H1 (cell line): ENCODE data around the gene MAP2K7. TPM values are rescaled to one million over a fixed set of nuclear protein-coding genes. Genes with fewer than 3 reads are reported as not detected.

Experiments used
- CTCF ChIA-PET: fragments of 300-600 bp; sonication (Branson Sonifier 250); formaldehyde crosslinking; loops from one replicate; lab custom pipeline; 2021; ENCODE audit not compliant: partially characterized antibody; lab: Charles Lee
- POLR2A ChIA-PET: fragments of 300-600 bp; sonication (Branson Sonifier 250); formaldehyde crosslinking; loops from one replicate; lab custom pipeline; 2021; ENCODE audit warnings: inconsistent platforms; ENCODE audit not compliant: partially characterized antibody; lab: Charles Lee
- DNase-seq, 2 experiments: peaks; one replicate each; pipeline versions ENCODE4 v3.0.0 to v3.0.0-alpha.2; 2010 to 2022; ENCODE audit warnings: low spot score in 2 of 2, low read depth in 1 of 2, mixed read lengths in 1 of 2
- FAIRE-seq: peaks from 2 replicates; lab custom pipeline; 2011; peaks lifted over from hg19 to GRCh38; lab: Jason Lieb, UNC
- H2AFZ ChIP-seq: 2 replicates; pipeline ENCODE4 v1.8.1; 2012; ENCODE audit warnings: low read length, inconsistent platforms
- H2AK5ac ChIP-seq: 2 replicates; pipeline ENCODE4 v1.6.1; 2013; ENCODE audit warnings: low read depth, low read length
- H2BK120ac ChIP-seq: replicated peaks from 2 replicates; pipeline ENCODE3; 2013; ENCODE audit warnings: low read depth, low read length, inconsistent platforms
- H2BK12ac ChIP-seq: 2 replicates; pipeline ENCODE4 v1.6.1; 2013; ENCODE audit warnings: low read depth, low read length
- H2BK15ac ChIP-seq: 2 replicates; pipeline ENCODE4 v1.6.1; 2013; ENCODE audit warnings: low read length
- H2BK20ac ChIP-seq: 2 replicates; pipeline ENCODE4 v1.6.1; 2013; ENCODE audit warnings: low read length
- H2BK5ac ChIP-seq: 2 replicates; pipeline ENCODE4 v1.6.1; 2013; ENCODE audit warnings: low read depth, low read length
- H3K14ac ChIP-seq: 2 replicates; pipeline ENCODE4 v1.6.1; 2013; ENCODE audit warnings: inconsistent platforms; ENCODE audit not compliant: insufficient read length
- H3K18ac ChIP-seq: 2 replicates; pipeline ENCODE4 v1.6.1; 2013; ENCODE audit warnings: low read length; ENCODE audit errors: extremely low read depth
- H3K23ac ChIP-seq: 2 replicates; pipeline ENCODE4 v1.6.1; 2013; ENCODE audit warnings: inconsistent platforms; ENCODE audit not compliant: insufficient read length
- H3K23me2 ChIP-seq: 2 replicates; pipeline ENCODE4 v1.6.1; 2013; ENCODE audit warnings: low read depth, low read length
- H3K27ac ChIP-seq: 2 replicates; pipeline ENCODE4 v1.6.1; 2011; ENCODE audit warnings: low read depth, low read length, inconsistent platforms
- H3K27me3 ChIP-seq, 4 experiments: replicated peaks in 1 of 4; 1 replicate in 1 of 4; 2 replicates in 3 of 4; pipeline versions ENCODE4 v1.6.1 to v1.8.1; 2011 to 2013; ENCODE audit warnings: low read length in 3 of 4, mild to moderate bottlenecking in 3 of 4, inconsistent platforms in 2 of 4, mixed read lengths in 2 of 4, moderate library complexity in 1 of 4; ENCODE audit not compliant: control insufficient read depth in 3 of 4, insufficient read depth in 3 of 4; ENCODE audit errors: extremely low read depth in 1 of 4
- H3K36me3 ChIP-seq, 4 experiments: 2 replicates each; pipeline versions ENCODE4 v1.6.1 to v1.8.1; 2011 to 2013; ENCODE audit warnings: mild to moderate bottlenecking in 4 of 4, low read length in 3 of 4, moderate library complexity in 2 of 4, control low read depth in 1 of 4, inconsistent platforms in 1 of 4; ENCODE audit not compliant: insufficient read depth in 4 of 4, control insufficient read depth in 2 of 4
- H3K4ac ChIP-seq: replicated peaks from 2 replicates; pipeline ENCODE3; 2013; ENCODE audit warnings: low read length, low read depth, mixed read lengths, inconsistent platforms; ENCODE audit not compliant: insufficient read length
- H3K4me1 ChIP-seq, 4 experiments: replicated peaks in 1 of 4; 1 replicate in 1 of 4; 2 replicates in 3 of 4; pipeline versions ENCODE4 v1.6.1 to v1.8.1; 2011 to 2013; ENCODE audit warnings: low read length in 3 of 4, inconsistent platforms in 2 of 4, mixed read lengths in 1 of 4; ENCODE audit not compliant: insufficient read depth in 4 of 4, control insufficient read depth in 3 of 4
- H3K4me2 ChIP-seq, 2 experiments: 2 replicates each; pipeline versions ENCODE4 v1.6.1 to v1.8.1; 2011 to 2013; ENCODE audit warnings: low read depth in 2 of 2, low read length in 2 of 2, control low read depth in 1 of 2, inconsistent platforms in 1 of 2, mild to moderate bottlenecking in 1 of 2; ENCODE audit not compliant: insufficient read depth in 1 of 2
- H3K4me3 ChIP-seq, 4 experiments: fragments of 200-600, 300-600 bp in 1 of 4; sonication (generic), shearing (Covaris generic), sonication (Bioruptor Twin) in 1 of 4; 2 replicates each; pipeline versions ENCODE4 v1.5.1 to v1.8.1; 2011 to 2016; ENCODE audit warnings: low read length in 4 of 4, low read depth in 3 of 4, control low read depth in 2 of 4, inconsistent platforms in 2 of 4, mild to moderate bottlenecking in 2 of 4, mixed read lengths in 1 of 4, moderate library complexity in 1 of 4; ENCODE audit not compliant: insufficient read depth in 2 of 4; ENCODE audit errors: extremely low read depth in 1 of 4
- H3K56ac ChIP-seq: replicated peaks from 2 replicates; pipeline ENCODE3; 2013; ENCODE audit warnings: low read depth, mild to moderate bottlenecking, mixed read lengths, low read length, inconsistent platforms; ENCODE audit not compliant: insufficient read length
- H3K79me1 ChIP-seq: 2 replicates; pipeline ENCODE4 v1.6.1; 2013; ENCODE audit warnings: low read depth, low read length, control low read depth
- H3K79me2 ChIP-seq, 2 experiments: 2 replicates each; pipeline versions ENCODE4 v1.6.1 to v1.8.1; 2012 to 2013; ENCODE audit warnings: low read length in 2 of 2, mild to moderate bottlenecking in 2 of 2, inconsistent platforms in 1 of 2; ENCODE audit not compliant: insufficient read depth in 2 of 2, control insufficient read depth in 1 of 2
- H3K9ac ChIP-seq, 4 experiments: replicated peaks in 1 of 4; 1 replicate in 1 of 4; 2 replicates in 3 of 4; pipeline versions ENCODE4 v1.6.1 to v1.8.1; 2011 to 2013; ENCODE audit warnings: low read depth in 3 of 4, low read length in 3 of 4, control low read depth in 2 of 4, mild to moderate bottlenecking in 2 of 4, moderate library complexity in 2 of 4, inconsistent platforms in 1 of 4; ENCODE audit errors: extremely low read depth in 1 of 4
- H3K9me3 ChIP-seq, 2 experiments: 2 replicates each; pipeline versions ENCODE4 v1.6.1 to v1.8.1; 2012 to 2013; ENCODE audit warnings: mild to moderate bottlenecking in 2 of 2, moderate library complexity in 2 of 2, control low read depth in 1 of 2, inconsistent platforms in 1 of 2, low read depth in 1 of 2, low read length in 1 of 2, mixed read lengths in 1 of 2; ENCODE audit not compliant: insufficient read depth in 2 of 2
- H4K20me1 ChIP-seq, 2 experiments: replicated peaks in 1 of 2; 2 replicates each; pipeline versions ENCODE3 to v1.8.1; 2011 to 2013; ENCODE audit warnings: inconsistent platforms in 2 of 2, low read length in 2 of 2, mild to moderate bottlenecking in 1 of 2; ENCODE audit not compliant: insufficient read depth in 2 of 2, control insufficient read depth in 1 of 2
- H4K5ac ChIP-seq: 2 replicates; pipeline ENCODE4 v1.6.1; 2013; ENCODE audit warnings: low read length, low read depth, mixed read lengths, inconsistent platforms; ENCODE audit not compliant: insufficient read length
- H4K8ac ChIP-seq: 2 replicates; pipeline ENCODE4 v1.8.0; 2013; ENCODE audit warnings: mild to moderate bottlenecking, moderate library complexity, low read length, inconsistent platforms; ENCODE audit not compliant: insufficient read depth; ENCODE audit errors: extremely low read depth
- H4K91ac ChIP-seq: replicated peaks from 2 replicates; pipeline ENCODE3; 2013; ENCODE audit warnings: low read length, mixed read lengths, inconsistent platforms; ENCODE audit not compliant: insufficient read length
- ATF3 ChIP-seq: IDR thresholded peaks from 2 replicates; pipeline ENCODE4 v1.6.1; 2011; ENCODE audit warnings: low read depth, mild to moderate bottlenecking, low read length; ENCODE audit not compliant: insufficient read depth
- FOSL1 ChIP-seq: IDR thresholded peaks from 2 replicates; pipeline ENCODE4 v1.6.1; 2011; ENCODE audit warnings: mild to moderate bottlenecking, low read depth, low read length, moderate library complexity; ENCODE audit not compliant: insufficient read depth
- HDAC2 ChIP-seq, 2 experiments: fragments of 300-600 bp in 1 of 2; sonication (generic) in 1 of 2; IDR thresholded peaks; 2 replicates each; pipeline ENCODE4 v1.6.1; 2011 to 2012; ENCODE audit warnings: low read depth in 2 of 2, low read length in 2 of 2, mild to moderate bottlenecking in 2 of 2, moderate library complexity in 2 of 2, borderline replicate concordance in 1 of 2, inconsistent platforms in 1 of 2
- KDM5A ChIP-seq: fragments of 200-600 bp; IDR thresholded peaks from 2 replicates; pipeline ENCODE4 v1.7.1; 2012; ENCODE audit warnings: mild to moderate bottlenecking, low read length, inconsistent platforms, mixed read lengths
- POLR2A ChIP-seq, 2 experiments: IDR thresholded peaks; 1 replicate in 1 of 2; 2 replicates in 1 of 2; pipeline ENCODE4 v1.6.1; 2011; ENCODE audit warnings: low read depth in 2 of 2, low read length in 2 of 2, mild to moderate bottlenecking in 2 of 2; ENCODE audit errors: control extremely low read depth in 1 of 2
- RFX5 ChIP-seq: IDR thresholded peaks from 2 replicates; pipeline ENCODE4 v1.6.1; 2011; ENCODE audit warnings: low read depth, low read length, improper control_type of control experiment, borderline replicate concordance
- SUZ12 ChIP-seq: fragments of 200-600 bp; sonication (generic); IDR thresholded peaks from 2 replicates; pipeline ENCODE4 v1.6.1; 2012; ENCODE audit warnings: mild to moderate bottlenecking, inconsistent platforms, low read length, moderate library complexity, mixed read lengths
- TAF7 ChIP-seq: optimal IDR thresholded peaks from 2 replicates; pipeline ENCODE3; 2011; ENCODE audit warnings: low read depth, mild to moderate bottlenecking, inconsistent platforms, low read length, moderate library complexity, borderline replicate concordance
- TBP ChIP-seq: IDR thresholded peaks from 2 replicates; pipeline ENCODE4 v1.6.1; 2011; ENCODE audit warnings: low read depth, low read length, improper control_type of control experiment
- ZNF274 ChIP-seq: IDR thresholded peaks from 2 replicates; pipeline ENCODE4 v1.7.0; 2012; ENCODE audit warnings: low read length, borderline replicate concordance; ENCODE audit errors: extremely low read depth
- whole genome bisulfite sequencing, 2 experiments: shearing (Covaris generic) in 1 of 2; methylation state at CpG; one replicate each; pipeline versions ENCODE4 v1.1.6 to v1.1.7; 2013 to 2015; ENCODE audit warnings: low lambda C conversion rate in 2 of 2, mixed read lengths in 2 of 2, inconsistent platforms in 1 of 2, low coverage in 1 of 2, missing lambda C conversion rate in 1 of 2; ENCODE audit not compliant: insufficient replicate concordance in 2 of 2, insufficient coverage in 1 of 2, insufficient read length in 1 of 2; ENCODE audit errors: extremely low coverage in 1 of 2, missing lambda C conversion rate in 1 of 2; 5-methylcytosine and 5-hydroxymethylcytosine counted together
- polyA plus RNA-seq, 7 experiments: library from polyadenylated mRNA; depleted of rRNA in 3 of 7; stranded (reverse) in 5 of 7; unstranded in 2 of 7; fragments of >200 nt in 5 of 7; fragments of 200-250 nt in 2 of 7; gene quantifications; 1 replicate in 5 of 7; 2 replicates in 1 of 7; 4 replicates in 1 of 7; pipeline versions ENCODE4 v1.2.1 to v1.2.3, GENCODE V29; 2011 to 2013; ENCODE audit warnings: missing spikeins in 2 of 7, mixed read lengths in 2 of 7
- total RNA-seq: library from RNA; stranded (reverse); fragmentation: NEBNext Ultra II Directional; extraction: Animal tissue kit (Norgen Biotek cat#: 25700); gene quantifications from 2 replicates; pipeline ENCODE4 v1.2.1, GENCODE V29; 2021

Gene MAP2K7
- total and polyA plus RNA-seq, 2 of the 8 experiments (the other 6 are each of a cell fraction or from before 2014, with no cell fraction given): 8.9 to 38.3 TPM

GRCh38 chr19:7943444-7944176 lies 39.9 kb downstream of the MAP2K7 start, which contains the start of gene TIMM44:
TIMM44 (minus strand) TSS chr19:7943666; CDS start chr19:7943651, 15 bp downstream.
- H2AFZ ChIP-seq: 0 out of 2 replicates have a peak within 1 kb of the TSS, but pooled peaks have one; percentile 0
- TF ChIP-seq ATF3: peak; percentile 90
- TF ChIP-seq ZNF274: no peak
- TF ChIP-seq HDAC2 (IDR thresholded peaks at IDR 0.05; ENCODE audit: borderline replicate concordance in 1 of 2, low read depth in 2 of 2, low read length in 2 of 2): peak in 1 of 2 experiments; percentile 87; a peak in 1 of 4 replicates
- TF ChIP-seq KDM5A: peak; percentile 93
- peak; percentile 97 to 99 for TF ChIP-seq POLR2A (IDR thresholded peaks at IDR 0.05; ENCODE audit: control extremely low read depth in 1 of 2, low read depth in 2 of 2, low read length in 2 of 2)
- peak; percentile 85 for TF ChIP-seq TBP
- TF ChIP-seq TAF7: peak; percentile 90
- no peak for TF ChIP-seq RFX5
- TF ChIP-seq FOSL1: no peak
- no peak for TF ChIP-seq SUZ12

More at GRCh38 chr19:7943444-7944176, 39.9 kb downstream of the MAP2K7 start, which contains the start of gene TIMM44:
- H3K18ac ChIP-seq: peak within 1 kb of the TSS; percentile 81
- no peaks in the 10 kb centered on the region for H3K27me3 ChIP-seq
- no peak within 1 kb of the TSS for H3K14ac ChIP-seq
- H2BK20ac ChIP-seq: 0 out of 2 replicates have a peak within 1 kb of the TSS, but pooled peaks have one; percentile 32
- DNase-seq: peak; percentile 98
- H3K4me2 ChIP-seq: peak within 1 kb of the TSS; percentile 74 to 83
- peaks cover 0 to 3% (median 0%) of the 10 kb centered on the region in 4 experiments; a peak in 1 of 7 replicates for H3K4me1 ChIP-seq
- no peak within 1 kb of the TSS for H2BK120ac ChIP-seq
- ChIA-PET CTCF (interaction anchor here (0.6 to 3.8 kb wide), 33 partner anchors 8 to 444 kb away, joined by 3 to 36 read pairs (median 5); no protein-coding TSS in a partner anchor), POLR2A (interaction anchor here (0.6 to 13.5 kb wide), 49 partner anchors 9 to 1733 kb away, joined by 3 to 205 read pairs (median 4); partner anchors contain the start of genes CTXN1, ELAVL1, FBN3 and SNAPC2)
- H3K23ac ChIP-seq: no peak within 1 kb of the TSS
- H3K23me2 ChIP-seq: peaks cover 3% of the 10 kb centered on the region; the same call in 1 of the 2 replicates
- H3K9me3 ChIP-seq: no peaks in the 10 kb centered on the region
- peak; percentile 89 for FAIRE-seq
- peak within 1 kb of the TSS; percentile 77 for H4K5ac ChIP-seq
- peaks cover 0 to 3% of the 10 kb centered on the region in 2 experiments for H4K20me1 ChIP-seq
- H2BK5ac ChIP-seq: peak within 1 kb of the TSS; percentile 77
- peak within 1 kb of the TSS; percentile 99 for H4K8ac ChIP-seq
- peak within 1 kb of the TSS; percentile 94 for H3K27ac ChIP-seq
- H3K79me1 ChIP-seq: peaks cover 8% of the 10 kb centered on the region
- peaks cover 2 to 24% (median 10%) of the 10 kb centered on the region in 4 experiments for H3K36me3 ChIP-seq
- H2BK12ac ChIP-seq: peak within 1 kb of the TSS; percentile 80; the same call in 1 of the 2 replicates
- no peak within 1 kb of the TSS for H2BK15ac ChIP-seq
- H3K79me2 ChIP-seq: peaks cover 5 to 28% of the 10 kb centered on the region in 2 experiments; a peak in 3 of 4 replicates
- H3K56ac ChIP-seq: peak within 1 kb of the TSS; percentile 62
- peak within 1 kb of the TSS; percentile 90 to 99 (median 97) for H3K4me3 ChIP-seq
- peak within 1 kb of the TSS; percentile 88 to 97 (median 94) for H3K9ac ChIP-seq
- peak within 1 kb of the TSS; percentile 39 for H3K4ac ChIP-seq
- H2AK5ac ChIP-seq: peak within 1 kb of the TSS; percentile 66; the same call in 1 of the 2 replicates
- WGBS, 2 experiments: 3% methylated on average over 55 of the region's 56 CpGs; no CpG with 5 or more reads in 1 of the 2 experiments
- peak within 1 kb of the TSS; percentile 48 for H4K91ac ChIP-seq
